Caki2 (cell line): ENCODE data around the gene OR10S1. TPM values are rescaled to one million over a fixed set of nuclear protein-coding genes. Genes with fewer than 3 reads are reported as not detected.
"Not testable (repeated sequence)": the region's sequence is repeated elsewhere in the genome, so short reads cannot be mapped to it uniquely, and the experiment has no call there.

Experiments
- DNase-seq: peaks from one replicate; pipeline ENCODE4 v3.0.0-alpha.2; 2015; ENCODE audit warnings: low read depth
- in situ Hi-C: cut with HindIII; loops from 2 replicates; pipeline ENCODE4 v1.10.0; 2016; ENCODE audit warnings: low sequenced_read_pairs, low pct_unique_long_range_greater_than_20kb, mixed read lengths
- total RNA-seq: library from RNA; depleted of rRNA; stranded (reverse); fragments of >200 nt; shearing (Covaris generic); gene quantifications from 2 replicates; pipeline ENCODE4 v1.2.3, GENCODE V29; 2014; ENCODE audit warnings: low replicate concordance; rRNA removed

OR10S1 gene
- total RNA-seq, result not detected in 2 replicates

GRCh38 chr11:123977731-123978347 is at the start of gene OR10S1:
OR10S1 (minus strand) TSS chr11:123977781; CDS start chr11:123977664, 117 bp downstream.
- in situ Hi-C loops, result no loop called here

GRCh38 chr11:124026498-124026897 is 48.9 kb upstream of the OR10S1 start, which contains the start of gene OR10G8:
OR10G8 (plus strand) TSS chr11:124026798; CDS start chr11:124029623, 2,825 bp downstream.
- in situ Hi-C loops, result no loop called here
- DNase-seq, result no peak

More at GRCh38 chr11:123977731-123978347, at the start of gene OR10S1:
- no peak for DNase-seq

- in situ Hi-C loops, DNase-seq: not testable (repeated sequence)
Measured at GRCh38 chr11:124015837-124016236, 38.3 kb upstream of the OR10S1 start.

- DNase-seq, result no peak
- in situ Hi-C loops, result no loop called here
Measured at GRCh38 chr11:124012697-124013096, 35.1 kb upstream of the OR10S1 start, which contains the start of gene OR10G4. OR10G4 (plus strand) TSS chr11:124012997; CDS start chr11:124015575, 2,578 bp downstream.

- DNase-seq, result no peak
- in situ Hi-C loops, result no loop called here
Measured at GRCh38 chr11:123995119-123995518, 17.5 kb upstream of the OR10S1 start, which contains the start of gene OR10G6. OR10G6 (minus strand) TSS chr11:123995161; CDS start chr11:123995161, 0 bp downstream.

- DNase-seq, result no peak
- in situ Hi-C loops, result no loop called here
Measured at GRCh38 chr11:123979311-123979710, 1.7 kb upstream of the OR10S1 start.

- no peak for DNase-seq
- in situ Hi-C loops, result no loop called here
Measured at GRCh38 chr11:123976770-123977560, 616 bp downstream of the OR10S1 start.

GRCh38 chr11:123973816-123974215 is 3.8 kb downstream of the OR10S1 start:
- in situ Hi-C loops, result no loop called here
- no peak for DNase-seq

GRCh38 chr11:123956752-123957151 is 20.8 kb downstream of the OR10S1 start:
- DNase-seq, result no peak
- in situ Hi-C loops, result no loop called here

GRCh38 chr11:123945132-123945531 is 32.4 kb downstream of the OR10S1 start:
- in situ Hi-C loops, result no loop called here

GRCh38 chr11:123943738-123944137 is 33.8 kb downstream of the OR10S1 start, which contains the start of gene OR6T1:
OR6T1 (minus strand) TSS chr11:123943838; CDS start chr11:123943838, 0 bp downstream.
- in situ Hi-C loops, result no loop called here

More at GRCh38 chr11:123945132-123945531, 32.4 kb downstream of the OR10S1 start:
- DNase-seq, result no peak

GRCh38 chr11:123942413-123942812 is 35.2 kb downstream of the OR10S1 start:
- DNase-seq, result no peak
- in situ Hi-C loops, result no loop called here

More at GRCh38 chr11:123943738-123944137, 33.8 kb downstream of the OR10S1 start, which contains the start of gene OR6T1:
- no peak for DNase-seq

GRCh38 chr11:123939317-123939716 is 38.3 kb downstream of the OR10S1 start, which contains the start of gene OR4D5:
OR4D5 (plus strand) TSS chr11:123939617; CDS start chr11:123939617, 0 bp downstream.
- in situ Hi-C loops, result no loop called here
- DNase-seq, result no peak

Other genes starting within 250 kb of the OR10S1 start
- 7.4 and 25.7 TPM in 2 replicates for gene ZNF202, start 236.1 kb downstream of the OR10S1 start, total RNA-seq
- gene OR6X1, start 223.3 kb downstream of the OR10S1 start, total RNA-seq, result not detected in 2 replicates
- gene OR6M1, start 171.4 kb downstream of the OR10S1 start, total RNA-seq, result not detected in 2 replicates
- not detected in 2 replicates for gene TMEM225, start 92.1 kb downstream of the OR10S1 start, total RNA-seq
- gene OR8D4, start 75.6 kb downstream of the OR10S1 start, total RNA-seq, result not detected in 2 replicates
- not detected in 2 replicates for gene OR4D5, start 38.2 kb downstream of the OR10S1 start, total RNA-seq
- not detected in 2 replicates for gene OR6T1, start 33.9 kb downstream of the OR10S1 start, total RNA-seq
- gene OR10G6, start 17.4 kb upstream of the OR10S1 start, total RNA-seq, result not detected in 2 replicates
- gene OR10G4, start 35.2 kb upstream of the OR10S1 start, total RNA-seq, result not detected in 2 replicates
- gene OR10G9, start 45.2 kb upstream of the OR10S1 start, total RNA-seq, result not detected in 2 replicates
- gene OR10G8, start 49.0 kb upstream of the OR10S1 start, total RNA-seq, result not detected in 2 replicates
- gene OR10G7, start 63.5 kb upstream of the OR10S1 start, total RNA-seq, result not detected in 2 replicates
- 6.9 and 10.6 TPM in 2 replicates for gene VWA5A, start 137.7 kb upstream of the OR10S1 start, total RNA-seq
- gene OR10D3, start 205.6 kb upstream of the OR10S1 start, total RNA-seq, result not detected in 2 replicates